ENCODE results near the gene RAB27A. TPM values are rescaled to one million over a fixed set of nuclear protein-coding genes. Genes with fewer than 3 reads are reported as not detected.

The RAB27A gene
- total and polyA plus RNA-seq, 2 of the 8 experiments (the other 6 are each of a cell fraction or from before 2014, with no cell fraction given) = 2.3 to 6.5 TPM

DNA sequence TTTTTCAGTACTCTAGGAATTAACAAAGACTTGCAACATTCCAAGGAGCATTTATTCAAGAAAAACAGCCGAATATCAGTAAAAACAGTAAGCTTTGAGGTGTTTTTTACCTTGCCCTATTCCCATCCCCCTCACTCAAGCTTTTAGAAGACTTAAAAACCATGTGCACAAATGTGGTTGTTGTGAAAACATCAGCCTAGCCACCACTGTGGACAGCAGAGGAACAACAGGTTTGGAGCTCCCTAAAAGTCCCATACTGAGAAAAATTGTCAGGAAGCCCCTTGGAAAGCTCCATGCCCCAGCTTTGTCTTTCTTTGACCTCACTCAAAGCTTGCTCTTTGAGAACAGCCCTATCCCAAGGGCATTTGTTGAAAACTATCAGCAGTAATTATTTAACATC lies 58.2 kb downstream of the RAB27A start:
- Histone ChIP-seq H3K23ac (ENCODE audit: insufficient read length) (no peak overlapping the region), H3K56ac (replicated peaks; ENCODE audit: insufficient read length, low read depth, low read length) (no peak overlapping the region), H3K23me2 (ENCODE audit: low read depth, low read length) (no peaks in the 10 kb centered on the region), H2AFZ (ENCODE audit: low read length) (no peak overlapping the region), H3K4me2 (ENCODE audit: insufficient read depth in 1 of 2, low read depth in 2 of 2, low read length in 2 of 2) (no peak overlapping the region), H3K9ac (replicated peaks in 1 of 4; ENCODE audit: extremely low read depth in 1 of 4, low read depth in 3 of 4, low read length in 3 of 4) (no peak overlapping the region), H3K79me1 (ENCODE audit: low read depth, low read length) (no peaks in the 10 kb centered on the region), H4K91ac (replicated peaks; ENCODE audit: insufficient read length, low read length) (no peak overlapping the region), H3K27me3 (replicated peaks in 1 of 4; ENCODE audit: control insufficient read depth in 3 of 4, extremely low read depth in 1 of 4, insufficient read depth in 3 of 4, low read length in 3 of 4) (no peaks in the 10 kb centered on the region), H3K9me3 (ENCODE audit: insufficient read depth in 2 of 2, low read depth in 1 of 2, low read length in 1 of 2) (no peaks in the 10 kb centered on the region), H3K4me1 (replicated peaks in 1 of 4; ENCODE audit: control insufficient read depth in 3 of 4, insufficient read depth in 4 of 4, low read length in 3 of 4) (no peaks in the 10 kb centered on the region), H3K14ac (ENCODE audit: insufficient read length) (no peak overlapping the region), H4K20me1 (replicated peaks in 1 of 2; ENCODE audit: control insufficient read depth in 1 of 2, insufficient read depth in 2 of 2, low read length in 2 of 2) (no peaks in the 10 kb centered on the region), H3K18ac (ENCODE audit: extremely low read depth, low read length) (no peak overlapping the region), H2BK20ac (ENCODE audit: low read length) (no peak overlapping the region), H2AK5ac (ENCODE audit: low read depth, low read length) (no peak overlapping the region), H2BK120ac (replicated peaks; ENCODE audit: low read depth, low read length) (no peak overlapping the region), H3K36me3 (ENCODE audit: control insufficient read depth in 2 of 4, insufficient read depth in 4 of 4, low read length in 3 of 4) (no peaks in the 10 kb centered on the region), H3K4me3 (ENCODE audit: extremely low read depth in 1 of 4, insufficient read depth in 2 of 4, low read depth in 3 of 4, low read length in 4 of 4) (no peak overlapping the region), H3K4ac (replicated peaks; ENCODE audit: insufficient read length, low read depth, low read length) (no peak overlapping the region), H2BK5ac (ENCODE audit: low read depth, low read length) (no peak overlapping the region), H4K8ac (ENCODE audit: extremely low read depth, insufficient read depth, low read length) (no peak overlapping the region), H3K27ac (ENCODE audit: low read depth, low read length) (no peak overlapping the region), H2BK15ac (ENCODE audit: low read length) (no peak overlapping the region), H3K79me2 (ENCODE audit: control insufficient read depth in 1 of 2, insufficient read depth in 2 of 2, low read length in 2 of 2) (no peaks in the 10 kb centered on the region), H2BK12ac (ENCODE audit: low read depth, low read length) (no peak overlapping the region), H4K5ac (ENCODE audit: insufficient read length, low read depth, low read length) (no peak overlapping the region)
- no peak for FAIRE-seq
- DNase-seq (ENCODE audit: low read depth in 1 of 2, low spot score in 2 of 2) = no peak
- no peak for TF ChIP-seq HDAC2 (IDR thresholded peaks at IDR 0.05; ENCODE audit: borderline replicate concordance in 1 of 2, low read depth in 2 of 2, low read length in 2 of 2)
- no peak for TF ChIP-seq RFX5 (IDR thresholded peaks at IDR 0.05; ENCODE audit: borderline replicate concordance, low read depth, low read length)
- no peak for TF ChIP-seq ATF3 (IDR thresholded peaks at IDR 0.05; ENCODE audit: insufficient read depth, low read depth, low read length)
- TF ChIP-seq RBBP5 (IDR thresholded peaks at IDR 0.05; ENCODE audit: borderline replicate concordance, low read depth, low read length) = no peak
- TF ChIP-seq EZH2 (IDR thresholded peaks at IDR 0.05; ENCODE audit: low read depth, low read length, severe bottlenecking) = no peak
- TF ChIP-seq MAFK (IDR thresholded peaks at IDR 0.05; ENCODE audit: low read depth, low read length) = no peak
- 93% methylated on average over 1 of the region's 1 CpG; no CpG with 5 or more reads in 1 of the 2 experiments for WGBS, 2 experiments (ENCODE audit: extremely low coverage in 1 of 2, insufficient coverage in 1 of 2, insufficient read length in 1 of 2, insufficient replicate concordance in 2 of 2, low coverage in 1 of 2, low lambda C conversion rate in 2 of 2, missing lambda C conversion rate in 1 of 2)
- POLR2A ChIA-PET (ENCODE audit: partially characterized antibody) = interaction anchor here (0.9 kb wide), 1 partner anchor 88 kb away, joined by 3 read pairs; the partner anchor contains the start of genes PIGB and PIGBOS1
- CTCF ChIA-PET (ENCODE audit: partially characterized antibody) = interaction anchor here (0.6 to 1.4 kb wide), 6 partner anchors 13 to 275 kb away, joined by 3 to 5 read pairs (median 3); no protein-coding TSS in a partner anchor
